ENCODE measurements around the gene RBM4B. TPM values are rescaled to one million over a fixed set of nuclear protein-coding genes. Genes with fewer than 3 reads are reported as not detected.

The RBM4B gene
- total and polyA plus RNA-seq, 2 experiments from 2014 or later = 28.0 to 31.0 TPM

DNA sequence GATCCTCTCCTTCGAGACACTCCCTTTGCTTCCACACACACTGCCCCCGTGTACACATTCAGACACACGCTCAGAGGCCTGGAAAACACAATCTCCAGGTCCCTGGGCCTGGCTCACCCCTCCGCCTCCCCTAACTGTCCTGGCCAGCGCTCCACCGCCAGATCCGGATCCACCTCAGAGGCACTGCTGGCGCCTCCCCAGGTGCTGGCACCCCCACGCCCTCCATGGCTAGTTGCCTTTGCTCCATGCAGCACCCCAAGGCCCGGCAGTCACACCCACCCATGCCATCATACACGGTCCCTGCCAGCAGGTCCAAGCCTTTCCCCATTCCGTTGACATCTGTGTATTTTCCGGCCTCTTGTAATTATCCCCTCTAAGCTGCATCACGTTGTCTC is 40.2 kb upstream of the RBM4B start:
- no peak for TF ChIP-seq EZH2phosphoT487 (IDR thresholded peaks at IDR 0.05; ENCODE audit: unreplicated experiment)
- no peak for TF ChIP-seq REST (IDR thresholded peaks at IDR 0.05; ENCODE audit: unreplicated experiment)
- TF ChIP-seq EZH2 (IDR thresholded peaks at IDR 0.05; ENCODE audit: low read depth, unreplicated experiment) = no peak
- no peak for TF ChIP-seq CREB1 (CRISPR knock-in tag; IDR thresholded peaks at IDR 0.05; ENCODE audit: low read depth)
- TF ChIP-seq ZNF331 (CRISPR knock-in tag; IDR thresholded peaks at IDR 0.05; ENCODE audit: low read depth) = no peak
- TF ChIP-seq JUNB (IDR thresholded peaks at IDR 0.05; ENCODE audit: unreplicated experiment) = no peak
- peaks cover 30% of the 10 kb centered on the region for H3K36me3 Mint-ChIP-seq (ENCODE audit: low read depth)
- H3K4me3 ChIP-seq = peak overlapping the region; percentile 34
- no peak for ATAC-seq
- no peaks in the 10 kb centered on the region for H3K27me3 ChIP-seq (ENCODE audit: insufficient read depth)
- H3K27me3 Mint-ChIP-seq (ENCODE audit: insufficient read depth, low read depth, poor library complexity) = peaks cover 18% of the 10 kb centered on the region
- DNase-seq (ENCODE audit: low spot score) = no peak
- H3K79me2 ChIP-seq (replicated peaks; ENCODE audit: insufficient read depth) = no peaks in the 10 kb centered on the region
- no peaks in the 10 kb centered on the region for H3K9me3 Mint-ChIP-seq
- H3K9me2 ChIP-seq (ENCODE audit: insufficient read depth) = no peaks in the 10 kb centered on the region
- H3F3A ChIP-seq (replicated peaks; ENCODE audit: low read depth) = peaks cover 16% of the 10 kb centered on the region; the same call in 1 of the 2 replicates
- H4K20me1 ChIP-seq (replicated peaks; ENCODE audit: insufficient read depth) = no peaks in the 10 kb centered on the region
- peak overlapping the region; percentile 78 for H3K4me2 ChIP-seq
- H3K27ac ChIP-seq (ENCODE audit: low read depth) = no peak overlapping the region
- peak overlapping the region; percentile 11; the same call in 1 of the 3 replicates for H3K4me3 Mint-ChIP-seq
- H3K4me1 ChIP-seq (ENCODE audit: insufficient read depth) = peaks cover 23% of the 10 kb centered on the region
- H3K27ac Mint-ChIP-seq = peak overlapping the region; percentile 41; the same call in 1 of the 2 replicates
- H3K4me1 Mint-ChIP-seq = peaks cover 47% of the 10 kb centered on the region
- H3K36me3 ChIP-seq (ENCODE audit: insufficient read depth) = no peaks in the 10 kb centered on the region
- no peak overlapping the region for H2AFZ ChIP-seq

DNA sequence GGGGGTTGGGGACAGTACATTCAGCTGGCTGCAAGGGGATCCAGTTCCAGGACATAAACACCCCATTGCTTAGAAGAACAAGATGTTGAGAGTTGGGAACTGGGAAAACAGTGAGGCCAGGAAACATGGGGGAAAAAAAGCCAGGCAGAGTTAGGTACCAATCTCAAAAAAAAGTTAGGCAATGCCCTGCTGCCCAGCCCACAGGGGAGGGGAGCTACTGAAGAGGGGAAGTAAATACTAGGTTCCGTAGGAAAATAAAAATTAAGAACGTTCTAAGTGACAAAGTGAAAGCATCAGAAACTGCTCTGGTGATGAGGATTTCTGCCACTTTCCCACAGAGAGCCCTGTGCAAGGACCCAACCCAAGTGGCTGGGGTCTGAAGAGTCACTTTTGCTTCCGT is 39.3 kb upstream of the RBM4B start:
- H3K9me2 ChIP-seq (ENCODE audit: insufficient read depth) = no peaks in the 10 kb centered on the region
- no peak for ATAC-seq
- Mint-ChIP-seq H3K27me3 (ENCODE audit: insufficient read depth, low read depth, poor library complexity) (peaks cover 18% of the 10 kb centered on the region), H3K4me3 (no peak overlapping the region), H3K27ac (peak overlapping the region; percentile 41; the same call in 1 of the 2 replicates), H3K9me3 (no peaks in the 10 kb centered on the region), H3K4me1 (peaks cover 46% of the 10 kb centered on the region), H3K36me3 (ENCODE audit: low read depth) (peaks cover 32% of the 10 kb centered on the region)
- H3F3A ChIP-seq (replicated peaks; ENCODE audit: low read depth) = peaks cover 16% of the 10 kb centered on the region; the same call in 1 of the 2 replicates
- H3K27me3 ChIP-seq (ENCODE audit: insufficient read depth) = no peaks in the 10 kb centered on the region
- no peaks in the 10 kb centered on the region for H3K36me3 ChIP-seq (ENCODE audit: insufficient read depth)
- no peaks in the 10 kb centered on the region for H4K20me1 ChIP-seq (replicated peaks; ENCODE audit: insufficient read depth)
- H3K27ac ChIP-seq (ENCODE audit: low read depth) = no peak overlapping the region
- H2AFZ ChIP-seq = no peak overlapping the region
- no peak overlapping the region for H3K4me2 ChIP-seq
- DNase-seq (ENCODE audit: low spot score) = no peak
- no peak overlapping the region for H3K4me3 ChIP-seq
- H3K4me1 ChIP-seq (ENCODE audit: insufficient read depth) = peaks cover 23% of the 10 kb centered on the region
- no peaks in the 10 kb centered on the region for H3K79me2 ChIP-seq (replicated peaks; ENCODE audit: insufficient read depth)
- TF ChIP-seq JUNB (IDR thresholded peaks at IDR 0.05; ENCODE audit: unreplicated experiment) = no peak
- TF ChIP-seq POLR2AphosphoS5 (IDR thresholded peaks at IDR 0.05; ENCODE audit: low read depth) = no peak
- TF ChIP-seq REST (IDR thresholded peaks at IDR 0.05; ENCODE audit: unreplicated experiment) = no peak
- TF ChIP-seq ETS1 (IDR thresholded peaks at IDR 0.05) = no peak
- TF ChIP-seq EZH2 (IDR thresholded peaks at IDR 0.05; ENCODE audit: low read depth, unreplicated experiment) = no peak
